Heart right ventricle (tissue), 16 donors: Measurements from ENCODE around the gene CNIH3. TPM values are rescaled to one million over a fixed set of nuclear protein-coding genes. Genes with fewer than 3 reads are reported as not detected.
A peak's percentile ranks its signal among the peaks of the same experiment; 100 is the strongest.

Source experiments
- ATAC-seq, 8 donors: fragments of 200-7000 bp; cut with Tn5 transposase; one replicate each; pipeline ENCODE4 v1.9.1; 2020; ENCODE audit warnings: mild to moderate bottlenecking in 8 of 8, moderate library complexity in 8 of 8, moderate number of reproducible peaks in 1 of 8
- DNase-seq, 2 donors: peaks; one replicate each; pipeline ENCODE4 v3.0.0-alpha.2; 2020
- H3K27ac ChIP-seq, 10 donors: fragments of 200-600 bp; sonication (generic) in 2 of 10; one replicate each; pipeline versions ENCODE4 v1.5.0 to v1.8.0; 2020 to 2022; ENCODE audit warnings: mild to moderate bottlenecking in 3 of 10
- H3K27me3 ChIP-seq, 7 donors: fragments of 200-600 bp; one replicate each; pipeline ENCODE4 v1.8.0; 2021 to 2022; ENCODE audit warnings: mild to moderate bottlenecking in 2 of 7
- H3K36me3 ChIP-seq, 9 donors: fragments of 200-600 bp; sonication (generic) in 1 of 9; one replicate each; pipeline versions ENCODE4 v1.5.0 to v1.8.0; 2020 to 2022; ENCODE audit warnings: mild to moderate bottlenecking in 2 of 9
- H3K4me1 ChIP-seq, 9 donors: fragments of 200-600 bp; sonication (generic) in 1 of 9; one replicate each; pipeline versions ENCODE4 v1.5.0 to v1.8.0; 2020 to 2022; ENCODE audit warnings: mild to moderate bottlenecking in 4 of 9
- H3K4me3 ChIP-seq, 10 donors: fragments of 200-600 bp; sonication (generic) in 2 of 10; one replicate each; pipeline versions ENCODE4 v1.5.0 to v1.8.0; 2020 to 2022; ENCODE audit warnings: mild to moderate bottlenecking in 7 of 10, moderate library complexity in 2 of 10
- H3K9me3 ChIP-seq, 11 donors: fragments of 200-600 bp in 10 of 11; sonication (generic) in 2 of 11; one replicate each; pipeline versions ENCODE4 v1.5.0 to v1.8.0; 2013 to 2022; ENCODE audit warnings: mild to moderate bottlenecking in 2 of 11, control low read depth in 1 of 11, moderate library complexity in 1 of 11
- WGBS, 2 donors: extraction: QIAGEN DNeasy Blood & Tissue Kit; methylation state at CpG; one replicate each; pipeline ENCODE4 v1.1.7; 2013; ENCODE audit warnings: inconsistent platforms in 1 of 2; 5-methylcytosine and 5-hydroxymethylcytosine counted together
- intact Hi-C, 10 donors: fragments of 100-400 bp; cut with DNase I; formaldehyde crosslinking; loops; one replicate each; pipeline versions ENCODE4 v1.11.1 to v1.14.2; 2022
- polyA plus RNA-seq, 2 donors: library from polyadenylated mRNA; stranded (reverse); fragments of 200-250 nt; gene quantifications; one replicate each; pipeline ENCODE4 v1.2.3, GENCODE V29; 2013
- total RNA-seq, 10 donors: library from RNA; stranded (reverse); fragmentation: NEBNext Ultra II Directional in 3 of 10; extraction: Animal tissue kit (Norgen Biotek cat#: 25700) in 3 of 10; gene quantifications; one replicate each; pipeline versions ENCODE4 v1.2.1 to v1.2.4, GENCODE V29; 2021 to 2023
- TF ChIP-seq, protein P1 (sequence below), 9 donors: fragments of 200-600 bp; sonication (generic) in 2 of 9; IDR thresholded peaks; one replicate each; pipeline versions ENCODE4 v1.5.0 to v1.8.0; 2021 to 2022; ENCODE audit warnings: antibody characterized with exemption in 9 of 9, mild to moderate bottlenecking in 5 of 9, moderate library complexity in 1 of 9
- donor health status: Arrhythmogenic right ventricular cardiomyopathy.
- donor health status: ischemic (EF 13 %, LVEDD 7.1; RV severe dilation, severe dysfunction).
- donor health status: healthy with polysubstance abuse.
- donor health status: DM: no; HTN: yes; CAD: no.
- donor health status: DM: no; HTN: no; CAD: no.
- donor health status: ischemic (EF 25% LVEDD 6.9; RV normal size, moderate dysfunction).
- donor health status: ischemic (EF 25% LVEDD 5.7; RV mildly dilated, moderate dysfunction).
- donor health status: healthy.
- donor health status: DM: yes; HTN: yes; CAD: no.
- donor health status: Ischemic cardiomyopathy.
- donor health status: ischemic (EF 35%, LVEDD 5.7; RV mildly dilated, moderate dysfunction).
- donor health status: nonischemic (EF 11% LVEDD 7.7; RV severe dilation, severe dysfunction).
- donor health status: DM: yes; HTN: yes; CAD: no.
- donor health status: PGD.
- donor health status: ischemic (EF 29% LVEDD 5.4; RV normal size, mild dysfunction).
- donor health status: nonischemic (EF 23%, LVEDD 6.1; RV moderate dilation, normal function).

CNIH3 gene
- total and polyA plus RNA-seq, 12 donors, result 0.28 to 1.8 (median 0.83) TPM

GRCh38 chr1:224641030-224641429 is 24.9 kb downstream of the CNIH3 start:
- H3K27ac ChIP-seq, result no peak overlapping the region
- no peak for ATAC-seq
- H3K4me1 ChIP-seq, result peaks cover 0 to 8% (median 0%) of the 10 kb centered on the region in 9 donors
- TF ChIP-seq, protein P1, sequence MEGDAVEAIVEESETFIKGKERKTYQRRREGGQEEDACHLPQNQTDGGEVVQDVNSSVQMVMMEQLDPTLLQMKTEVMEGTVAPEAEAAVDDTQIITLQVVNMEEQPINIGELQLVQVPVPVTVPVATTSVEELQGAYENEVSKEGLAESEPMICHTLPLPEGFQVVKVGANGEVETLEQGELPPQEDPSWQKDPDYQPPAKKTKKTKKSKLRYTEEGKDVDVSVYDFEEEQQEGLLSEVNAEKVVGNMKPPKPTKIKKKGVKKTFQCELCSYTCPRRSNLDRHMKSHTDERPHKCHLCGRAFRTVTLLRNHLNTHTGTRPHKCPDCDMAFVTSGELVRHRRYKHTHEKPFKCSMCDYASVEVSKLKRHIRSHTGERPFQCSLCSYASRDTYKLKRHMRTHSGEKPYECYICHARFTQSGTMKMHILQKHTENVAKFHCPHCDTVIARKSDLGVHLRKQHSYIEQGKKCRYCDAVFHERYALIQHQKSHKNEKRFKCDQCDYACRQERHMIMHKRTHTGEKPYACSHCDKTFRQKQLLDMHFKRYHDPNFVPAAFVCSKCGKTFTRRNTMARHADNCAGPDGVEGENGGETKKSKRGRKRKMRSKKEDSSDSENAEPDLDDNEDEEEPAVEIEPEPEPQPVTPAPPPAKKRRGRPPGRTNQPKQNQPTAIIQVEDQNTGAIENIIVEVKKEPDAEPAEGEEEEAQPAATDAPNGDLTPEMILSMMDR (IDR thresholded peaks at IDR 0.05), result no peak
- WGBS, 2 donors, result 63 to 68% methylated on average over 7 of the region's 7 CpGs
- no peak overlapping the region for H3K4me3 ChIP-seq
- DNase-seq, result no peak
- H3K36me3 ChIP-seq, result no peaks in the 10 kb centered on the region
- H3K9me3 ChIP-seq, result no peaks in the 10 kb centered on the region
- intact Hi-C loops, result loop anchor here in 8 of 10 donors (5.0 to 10.0 kb wide), 5 partner anchors 129 to 284 kb away; partner anchors contain the start of gene DNAH14 (in 1 of the 8)
- peaks cover 0 to 39% (median 6%) of the 10 kb centered on the region in 7 donors for H3K27me3 ChIP-seq

DNA sequence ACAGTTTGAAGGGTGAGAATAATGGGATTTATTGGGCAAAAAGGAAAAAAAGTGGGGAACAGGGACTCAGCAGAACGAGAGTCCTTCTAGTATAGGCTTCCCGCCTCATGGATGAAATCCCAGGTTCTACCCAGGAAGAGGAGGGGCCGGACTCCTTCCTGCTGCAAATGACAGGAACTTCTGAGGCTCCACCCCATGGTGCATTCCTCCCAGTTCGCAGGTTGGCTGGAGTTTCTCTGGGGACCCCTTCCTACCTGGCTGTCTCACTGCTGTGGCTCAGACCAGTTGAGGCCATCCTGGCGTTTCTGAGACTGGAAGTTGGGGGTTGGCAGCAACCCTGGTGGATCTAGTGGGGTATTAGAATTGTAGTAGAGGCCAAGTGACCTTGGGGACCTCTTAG is 27.5 kb downstream of the CNIH3 start:
- no peak overlapping the region for H3K27ac ChIP-seq
- DNase-seq (no peak), ATAC-seq (no peak)
- H3K9me3 ChIP-seq, result no peaks in the 10 kb centered on the region
- WGBS, 2 donors, result 72 to 81% methylated on average over 5 of the region's 5 CpGs
- H3K27me3 ChIP-seq, result peaks cover 0 to 29% (median 6%) of the 10 kb centered on the region in 7 donors
- no peaks in the 10 kb centered on the region for H3K36me3 ChIP-seq
- TF ChIP-seq, protein P1 (IDR thresholded peaks at IDR 0.05), result no peak
- intact Hi-C loops, result loop anchor here in 9 of 10 donors (2.0 to 10.0 kb wide), 6 partner anchors 131 to 281 kb away; partner anchors contain the start of gene DNAH14 (in 1 of the 9)
- no peak overlapping the region for H3K4me3 ChIP-seq
- peaks cover 0 to 8% (median 0%) of the 10 kb centered on the region in 9 donors for H3K4me1 ChIP-seq

DNA sequence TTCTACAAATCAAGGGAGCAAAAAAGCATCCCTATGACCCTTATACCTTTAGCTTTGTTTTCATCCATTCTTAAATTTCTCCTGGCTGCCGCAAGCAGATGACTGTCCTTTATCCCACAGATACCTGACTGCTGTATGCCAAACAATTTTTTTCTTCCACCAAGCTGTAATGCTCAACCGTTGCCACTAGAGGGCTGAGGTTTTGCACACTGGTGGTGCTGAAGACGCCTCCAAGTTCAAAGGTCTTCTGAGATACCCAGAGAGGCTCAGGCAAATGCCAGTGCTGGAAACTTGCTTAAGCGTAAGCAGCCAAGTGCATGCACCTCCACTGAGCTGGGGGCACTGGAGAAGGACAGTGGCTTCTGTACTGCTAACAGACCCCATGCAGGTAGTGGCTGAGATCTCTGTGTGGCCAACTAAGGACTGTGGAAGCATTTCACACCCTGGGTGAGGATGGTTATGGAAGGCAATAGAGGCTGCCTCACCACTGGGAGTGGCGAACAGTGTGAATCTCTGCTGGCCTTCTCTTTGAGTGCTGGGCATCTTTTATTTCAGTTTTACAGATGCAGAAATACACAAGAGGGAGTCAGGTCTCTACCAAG is 28.5 kb downstream of the CNIH3 start:
- peaks cover 0 to 8% (median 0%) of the 10 kb centered on the region in 9 donors for H3K4me1 ChIP-seq
- TF ChIP-seq, protein P1 (IDR thresholded peaks at IDR 0.05), result peak; percentile 79 to 88 (median 84)
- no peaks in the 10 kb centered on the region for H3K36me3 ChIP-seq
- WGBS, 2 donors, result 31 to 40% methylated on average over 5 of the region's 5 CpGs
- DNase-seq (peak in 1 of 2 donors; percentile 41), ATAC-seq (peak in 7 of 8 donors; percentile 28 to 72 (median 52))
- H3K27me3 ChIP-seq, result peaks cover 0 to 24% (median 0%) of the 10 kb centered on the region in 7 donors
- intact Hi-C loops, result loop anchor here (2.0 to 10.0 kb wide), 6 partner anchors 132 to 280 kb away; partner anchors contain the start of gene DNAH14 (in 1 of the 10)
- H3K4me3 ChIP-seq, result no peak overlapping the region
- H3K27ac ChIP-seq, result no peak overlapping the region
- no peaks in the 10 kb centered on the region for H3K9me3 ChIP-seq

- no peak overlapping the region for H3K4me3 ChIP-seq
- WGBS, 2 donors, result 98 to 99% methylated on average over 2 of the region's 2 CpGs
- ATAC-seq, result no peak
- H3K36me3 ChIP-seq, result no peaks in the 10 kb centered on the region
- peaks cover 0 to under 1% (median 0%) of the 10 kb centered on the region in 7 donors for H3K27me3 ChIP-seq
- H3K9me3 ChIP-seq, result no peaks in the 10 kb centered on the region
- DNase-seq, result no peak
- intact Hi-C loops, result loop anchor here in 4 of 10 donors (5.0 to 10.0 kb wide), 4 partner anchors 205 to 277 kb away; partner anchors contain the start of gene DNAH14 (in 1 of the 4)
- TF ChIP-seq, protein P1 (IDR thresholded peaks at IDR 0.05), result no peak
- peaks cover 0 to 8% (median 0%) of the 10 kb centered on the region in 9 donors for H3K4me1 ChIP-seq
- no peak overlapping the region for H3K27ac ChIP-seq
Observed at GRCh38 chr1:224647449-224647848, 31.3 kb downstream of the CNIH3 start.
